ENCODE data around the gene GCC1.
A peak's percentile ranks its signal among the peaks of the same experiment; 100 is the strongest.
"Not testable (repeated sequence)": the region's sequence is repeated elsewhere in the genome, so short reads cannot be mapped to it uniquely, and the experiment has no call there.

GCC1 gene

GRCh38 chr7:127551941-127552340 is 33.5 kb downstream of the GCC1 start:
- in situ Hi-C loops (cut with MboI; ENCODE audit: low pct_unique_long_range_greater_than_20kb, low sequenced_read_pairs) = no loop called here
- DNase-seq = no peak

GRCh38 chr7:127550247-127550646 is 35.1 kb downstream of the GCC1 start:
- no peak for DNase-seq
- in situ Hi-C loops (cut with MboI; ENCODE audit: low pct_unique_long_range_greater_than_20kb, low sequenced_read_pairs) = no loop called here

GRCh38 chr7:127546313-127546712 is 39.1 kb downstream of the GCC1 start:
- no peak for DNase-seq
- in situ Hi-C loops (cut with MboI; ENCODE audit: low pct_unique_long_range_greater_than_20kb, low sequenced_read_pairs) = no loop called here

GRCh38 chr7:127541548-127541947 is 43.8 kb downstream of the GCC1 start:
- DNase-seq = no peak
- in situ Hi-C loops (cut with MboI; ENCODE audit: low pct_unique_long_range_greater_than_20kb, low sequenced_read_pairs) = no loop called here

GRCh38 chr7:127540461-127540860 is 44.9 kb downstream of the GCC1 start:
- in situ Hi-C loops (cut with MboI; ENCODE audit: low pct_unique_long_range_greater_than_20kb, low sequenced_read_pairs); DNase-seq: not testable (repeated sequence)

GRCh38 chr7:127539116-127539515 is 46.3 kb downstream of the GCC1 start:
- DNase-seq = no peak
- in situ Hi-C loops (cut with MboI; ENCODE audit: low pct_unique_long_range_greater_than_20kb, low sequenced_read_pairs) = no loop called here

- in situ Hi-C loops (cut with MboI; ENCODE audit: low pct_unique_long_range_greater_than_20kb, low sequenced_read_pairs) = no loop called here
Measured at GRCh38 chr7:127536741-127537140, 48.7 kb downstream of the GCC1 start.

DNA sequence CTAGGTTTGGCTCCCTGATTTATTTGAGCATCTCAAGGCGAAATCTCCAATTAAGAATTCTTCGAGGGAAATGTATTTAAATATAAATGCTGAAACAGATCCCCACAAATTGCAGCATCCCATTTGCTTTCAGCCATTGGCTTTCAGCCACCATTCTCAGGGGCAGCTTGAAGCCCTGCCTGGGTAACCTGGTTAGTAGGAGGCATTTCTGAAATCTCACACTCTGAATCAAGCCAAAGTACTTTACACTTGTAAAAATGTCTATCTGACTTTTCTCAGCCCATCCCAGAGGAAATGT is 49.1 kb downstream of the GCC1 start:
- DNase-seq = no peak
- in situ Hi-C loops (cut with MboI; ENCODE audit: low pct_unique_long_range_greater_than_20kb, low sequenced_read_pairs) = no loop called here

More at GRCh38 chr7:127536741-127537140, 48.7 kb downstream of the GCC1 start:
- DNase-seq = peak; percentile 5

GRCh38 chr7:127535546-127536393 is 49.6 kb downstream of the GCC1 start:
- in situ Hi-C loops (cut with MboI; ENCODE audit: low pct_unique_long_range_greater_than_20kb, low sequenced_read_pairs) = no loop called here
- no peak for DNase-seq

DNA sequence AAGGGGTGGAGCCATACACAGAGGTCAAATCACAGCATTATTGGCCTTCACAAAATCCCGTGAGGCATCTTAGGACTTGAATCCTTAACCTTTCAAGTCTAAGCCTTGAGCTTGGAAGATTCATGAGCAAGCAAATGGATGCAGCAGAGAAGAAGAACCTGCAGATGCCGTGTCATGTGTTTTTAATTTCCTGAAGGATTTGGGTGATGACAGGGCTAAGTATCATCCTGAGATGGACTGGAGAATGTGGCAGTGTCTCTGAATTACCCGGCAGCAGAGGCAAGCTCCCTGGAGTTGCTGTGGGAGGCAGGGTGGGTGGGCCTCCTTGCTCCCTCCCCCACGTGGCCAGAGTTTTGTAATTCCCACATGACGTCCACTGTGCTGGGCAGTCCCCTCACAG is 50.8 kb downstream of the GCC1 start:
- no peak for DNase-seq
- in situ Hi-C loops (cut with MboI; ENCODE audit: low pct_unique_long_range_greater_than_20kb, low sequenced_read_pairs) = no loop called here

- no peak for DNase-seq
- in situ Hi-C loops (cut with MboI; ENCODE audit: low pct_unique_long_range_greater_than_20kb, low sequenced_read_pairs) = no loop called here
Measured at GRCh38 chr7:127532736-127533135, 52.7 kb downstream of the GCC1 start.

DNA sequence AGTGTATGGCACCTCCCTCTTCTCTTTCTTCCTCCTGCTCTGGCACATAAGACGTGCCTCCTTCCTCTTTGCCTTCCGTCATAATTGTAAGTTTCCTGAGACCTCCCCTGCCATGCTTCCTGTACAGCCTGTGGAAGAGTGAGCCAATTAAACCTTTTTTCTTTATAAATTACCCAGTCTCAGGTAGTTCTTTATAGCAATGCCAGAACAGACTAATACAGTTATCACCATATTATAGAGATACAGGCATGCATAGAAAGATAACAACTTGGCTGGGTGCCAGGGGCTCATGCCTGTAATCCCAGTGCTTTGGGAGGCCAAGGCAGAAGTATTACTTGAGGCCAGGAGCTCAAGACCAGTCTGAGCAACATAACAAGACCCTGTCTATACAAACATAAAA is 53.2 kb downstream of the GCC1 start:
- in situ Hi-C loops (cut with MboI; ENCODE audit: low pct_unique_long_range_greater_than_20kb, low sequenced_read_pairs) = no loop called here
- peak; percentile 8 for DNase-seq
